NCI-H510A treated with DMSO at 0.1 percent for 48 hours (cell line): ENCODE results near the gene ABCC1.
"Not testable (repeated sequence)": the region's sequence is repeated elsewhere in the genome, so short reads cannot be mapped to it uniquely, and the experiment has no call there.

Experiments used
- DNase-seq: peaks from one replicate; lab custom pipeline; 2025; lab: John Stamatoyannopoulos, UW

ABCC1 gene

GRCh38 chr16:15949210-15950160 is at the start of gene ABCC1:
TSS of gene ABCC1 (plus strand) at chr16:15949616. CDS start at chr16:15949752, 136 bp downstream.
- DNase-seq, result peak; percentile 50

DNA sequence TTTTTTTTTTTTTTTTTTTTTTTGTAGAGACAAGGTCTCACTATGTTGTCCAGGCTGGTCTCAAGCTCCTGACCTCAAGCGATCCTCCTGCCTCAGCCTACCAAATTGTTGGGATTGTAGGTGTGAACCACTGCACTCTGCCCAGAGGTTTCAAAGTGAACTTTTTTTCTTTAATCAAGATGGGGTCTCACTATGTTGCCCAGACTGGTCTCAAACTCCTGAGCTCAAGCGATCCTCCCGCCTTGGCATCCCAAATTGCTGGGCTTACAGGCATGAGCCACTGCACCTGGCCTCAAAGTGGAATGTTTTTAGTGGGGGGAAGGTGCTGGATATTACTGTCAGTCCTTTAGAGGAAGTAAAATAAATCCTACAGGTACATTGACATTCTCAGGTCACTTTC is 49.1 kb upstream of the ABCC1 start:
- DNase-seq, result no peak

- no peak for DNase-seq
These were observed 48.4 kb upstream of the ABCC1 start for GRCh38 chr16:15900901-15901500.

DNA sequence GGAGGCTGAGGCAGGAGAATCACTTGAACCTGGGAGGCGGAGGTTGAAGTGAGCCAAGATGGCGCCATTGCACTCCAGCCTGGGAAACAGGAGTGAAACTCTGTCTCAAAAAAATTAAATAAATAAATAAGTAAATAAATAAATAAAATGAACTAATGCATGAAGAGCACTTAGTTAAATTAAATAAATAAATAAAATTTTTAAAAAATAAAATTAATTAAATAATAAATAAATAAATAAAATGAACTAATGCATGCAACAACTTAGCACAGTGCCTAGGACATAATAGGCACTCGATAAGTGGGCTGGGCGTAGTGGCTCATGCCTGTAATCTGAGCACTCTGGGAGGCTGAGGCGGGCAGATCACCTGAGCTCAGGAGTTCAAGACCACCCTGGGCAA is 45.5 kb upstream of the ABCC1 start:
- DNase-seq, result no peak

DNA sequence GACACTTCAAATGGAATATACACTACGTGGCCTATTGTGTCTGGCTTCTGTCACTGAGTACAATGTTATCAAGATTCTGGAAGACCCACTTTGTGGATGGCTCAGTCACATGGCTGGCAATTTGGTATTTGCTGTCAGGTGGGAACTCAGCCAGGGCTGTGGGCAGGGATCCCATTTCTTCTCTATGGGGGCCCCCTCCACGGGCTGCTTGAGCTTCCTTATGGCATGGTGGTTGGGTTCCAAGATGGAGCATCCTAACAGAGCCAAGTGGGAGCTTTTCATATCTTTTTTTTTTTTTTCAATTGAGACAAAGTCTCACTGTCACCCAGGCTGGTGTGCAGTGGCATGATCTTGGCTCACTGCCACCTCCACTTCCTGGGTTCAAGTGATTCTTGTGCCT is 43.0 kb upstream of the ABCC1 start:
- no peak for DNase-seq

- peak; percentile 93 for DNase-seq
These were observed 41.4 kb upstream of the ABCC1 start for GRCh38 chr16:15907863-15908478.

DNA sequence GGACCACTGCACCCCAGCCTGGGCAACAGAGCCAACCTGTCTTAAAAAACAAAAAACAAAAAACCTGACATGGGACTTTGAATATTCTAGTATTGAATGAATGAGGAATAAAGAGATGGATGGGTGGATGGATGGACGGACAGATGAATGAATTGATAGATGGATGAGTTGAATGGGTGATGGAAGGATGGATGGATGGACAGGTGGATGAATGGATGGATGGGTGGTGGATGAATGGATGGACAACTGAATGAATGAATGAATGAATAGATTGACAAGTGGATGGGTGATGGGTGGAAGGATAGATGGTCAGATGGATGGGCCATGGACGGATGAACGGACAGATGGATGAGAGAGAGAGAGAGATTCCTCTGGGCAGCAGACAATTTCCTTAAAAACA is 38.2 kb upstream of the ABCC1 start:
- no peak for DNase-seq

- DNase-seq, result no peak
These were observed 36.2 kb upstream of the ABCC1 start for GRCh38 chr16:15913046-15913698.

GRCh38 chr16:15915555-15916081 is 33.8 kb upstream of the ABCC1 start:
- no peak for DNase-seq

- DNase-seq, result no peak
These were observed 33.1 kb upstream of the ABCC1 start for GRCh38 chr16:15916323-15916722.

DNA sequence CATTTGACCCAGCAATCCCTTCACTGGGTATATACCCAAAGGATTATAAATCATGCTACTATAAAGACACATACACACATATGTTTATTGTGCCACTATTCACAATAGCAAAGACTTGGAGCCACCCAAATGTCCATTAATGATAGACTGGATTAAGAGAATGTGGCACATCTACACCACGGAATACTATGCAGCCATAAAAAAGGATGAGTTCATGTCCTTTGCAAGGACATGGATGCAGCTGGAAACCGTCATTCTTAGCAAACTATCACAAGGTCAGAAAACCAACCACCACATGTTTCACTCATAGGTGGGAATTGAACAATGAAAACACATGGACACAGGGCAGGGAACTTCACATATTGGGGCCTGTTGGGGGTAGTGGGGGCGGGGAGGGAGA is 31.1 kb upstream of the ABCC1 start:
- DNase-seq, result not testable (repeated sequence)

DNA sequence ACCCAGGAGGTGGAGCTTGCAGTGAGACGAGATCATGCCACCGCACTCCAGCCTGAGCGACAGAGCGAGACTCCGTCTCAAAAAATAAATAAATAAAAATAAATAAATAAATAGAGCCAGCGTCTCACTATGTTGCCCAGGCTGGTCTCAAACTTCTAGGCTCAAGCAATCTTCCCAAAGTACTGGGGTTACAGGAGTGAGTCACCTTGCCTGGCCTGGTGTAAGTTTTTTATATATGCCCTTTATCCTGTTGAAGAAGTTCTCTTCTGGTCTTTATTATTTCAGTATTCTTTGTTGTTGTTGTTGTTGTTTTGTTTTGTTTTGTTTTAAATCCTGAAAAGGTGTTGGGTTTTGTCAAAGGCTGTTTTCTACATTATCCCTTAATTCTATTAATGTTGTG is 30.1 kb upstream of the ABCC1 start:
- no peak for DNase-seq

- no peak for DNase-seq
These were observed 24.4 kb upstream of the ABCC1 start for GRCh38 chr16:15924996-15925395.

GRCh38 chr16:15925631-15926030 is 23.8 kb upstream of the ABCC1 start:
- DNase-seq, result no peak

DNA sequence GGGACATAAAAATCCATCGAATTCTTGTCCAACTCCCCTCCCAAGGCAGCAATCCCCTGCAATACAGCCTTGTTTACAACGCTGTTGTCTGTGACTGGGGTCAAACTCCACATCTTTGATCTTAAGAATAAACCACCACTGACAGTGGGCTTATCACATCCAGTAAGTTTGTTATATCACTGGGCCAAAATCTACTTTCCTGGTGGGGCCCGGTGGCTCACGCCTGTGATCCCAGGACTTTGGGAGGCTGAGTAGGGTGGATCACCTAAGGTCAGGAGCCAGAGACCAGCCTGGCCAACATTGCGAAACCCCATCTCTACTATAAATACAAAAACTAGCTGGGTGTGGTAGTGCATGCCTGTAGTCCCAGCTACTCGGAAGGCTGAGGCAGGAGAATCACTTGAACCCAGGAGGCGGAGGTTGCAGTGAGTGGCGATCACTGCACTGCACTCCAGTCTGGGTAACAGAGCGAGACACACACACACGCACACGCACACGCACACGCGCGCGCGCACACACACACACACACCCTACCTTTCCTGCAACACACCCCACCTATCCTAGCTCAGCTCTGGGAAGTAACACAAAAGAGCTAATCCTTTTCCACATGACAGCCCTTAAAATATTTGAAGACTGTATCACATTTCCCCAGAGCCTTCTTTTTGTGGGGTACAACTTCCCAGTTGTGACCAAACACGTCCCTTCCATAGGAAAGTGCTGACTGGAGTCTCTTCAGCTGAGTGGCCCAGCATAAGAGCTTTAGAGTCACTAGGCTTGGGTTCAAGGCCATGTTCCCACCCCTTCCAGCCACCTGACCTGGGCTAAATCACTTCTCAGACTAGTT is 20.9 kb upstream of the ABCC1 start:
- DNase-seq, result no peak

- no peak for DNase-seq
These were observed 16.5 kb upstream of the ABCC1 start for GRCh38 chr16:15932939-15933338.

DNA sequence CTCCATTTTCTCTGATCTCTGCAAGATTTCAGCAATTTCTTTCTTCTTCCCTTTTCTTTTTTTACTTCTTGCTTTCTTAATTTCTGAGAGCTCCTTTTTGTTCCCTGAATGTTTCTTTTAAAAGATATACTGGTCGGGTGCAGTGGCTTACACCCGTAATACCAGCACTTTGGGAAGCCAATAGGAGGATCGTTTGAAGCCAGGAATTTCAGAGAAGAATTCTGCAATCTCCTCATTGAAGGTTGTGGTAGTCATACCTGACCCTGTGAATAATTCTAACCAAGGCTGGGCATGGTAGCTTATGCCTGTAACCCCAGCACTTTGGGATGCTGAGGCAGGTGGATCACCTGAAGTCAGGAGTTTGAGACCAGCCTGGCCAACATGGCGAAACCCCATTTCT is 15.6 kb upstream of the ABCC1 start:
- DNase-seq, result no peak

GRCh38 chr16:15934991-15935390 is 14.4 kb upstream of the ABCC1 start:
- no peak for DNase-seq

GRCh38 chr16:15936809-15937208 is 12.6 kb upstream of the ABCC1 start:
- DNase-seq, result not testable (repeated sequence)

- no peak for DNase-seq
These were observed 6.3 kb upstream of the ABCC1 start for GRCh38 chr16:15942931-15943690.
